HG02610 (cell line): ENCODE data around the gene ZNF611.
"Not testable (repeated sequence)": the region's sequence is repeated elsewhere in the genome, so short reads cannot be mapped to it uniquely, and the experiment has no call there.

ENCODE experiments used
- ATAC-seq: cut with Tn5 transposase; IDR thresholded peaks from one replicate; pipeline ENCODE4 v1.9.1; 2021; ENCODE audit warnings: mild to moderate bottlenecking, moderate library complexity; ENCODE audit not compliant: unreplicated experiment

Gene ZNF611

GRCh38 chr19:52687684-52688083 is 47.2 kb downstream of the ZNF611 start:
- no peak for ATAC-seq

- ATAC-seq: no peak
Observed at GRCh38 chr19:52685811-52686210, 49.0 kb downstream of the ZNF611 start.

- not testable (repeated sequence) for ATAC-seq
Observed at GRCh38 chr19:52681216-52681615, 53.6 kb downstream of the ZNF611 start.

GRCh38 chr19:52679598-52679997 is 55.2 kb downstream of the ZNF611 start:
- no peak for ATAC-seq

- ATAC-seq: not testable (repeated sequence)
Observed at GRCh38 chr19:52675239-52675638, 59.6 kb downstream of the ZNF611 start.

- no peak for ATAC-seq
Observed at GRCh38 chr19:52673014-52673413, 61.8 kb downstream of the ZNF611 start.

- no peak for ATAC-seq
Observed at GRCh38 chr19:52670046-52670445, 64.8 kb downstream of the ZNF611 start.

- ATAC-seq: no peak
Observed at GRCh38 chr19:52669586-52669985, 65.3 kb downstream of the ZNF611 start.

GRCh38 chr19:52667972-52668371 is 66.9 kb downstream of the ZNF611 start:
- no peak for ATAC-seq

- ATAC-seq: no peak
Observed at GRCh38 chr19:52666506-52666905, 68.3 kb downstream of the ZNF611 start.

GRCh38 chr19:52665529-52665928 is 69.3 kb downstream of the ZNF611 start:
- ATAC-seq: no peak

- ATAC-seq: no peak
Observed at GRCh38 chr19:52665027-52665426, 69.8 kb downstream of the ZNF611 start.

GRCh38 chr19:52664461-52664860 is 70.4 kb downstream of the ZNF611 start:
- no peak for ATAC-seq

GRCh38 chr19:52662631-52663030 is 72.2 kb downstream of the ZNF611 start:
- no peak for ATAC-seq

GRCh38 chr19:52660981-52661380 is 73.9 kb downstream of the ZNF611 start:
- ATAC-seq: no peak

GRCh38 chr19:52659013-52659412 is 75.8 kb downstream of the ZNF611 start:
- ATAC-seq: no peak

- ATAC-seq: no peak
Observed at GRCh38 chr19:52658595-52658994, 76.2 kb downstream of the ZNF611 start.

GRCh38 chr19:52653161-52653560 is 81.7 kb downstream of the ZNF611 start:
- no peak for ATAC-seq
